SU-DHL-6 (cell line): ENCODE results near the gene KRABD2.
"Not testable (repeated sequence)": the region's sequence is repeated elsewhere in the genome, so short reads cannot be mapped to it uniquely, and the experiment has no call there.

Experiments used
- CTCF ChIP-seq: fragments of 200-600 bp; sonication (generic); IDR thresholded peaks from one replicate; pipeline ENCODE4 v1.5.1; 2017; ENCODE audit warnings: antibody characterized with exemption, mild to moderate bottlenecking, low read length, moderate library complexity; ENCODE audit not compliant: insufficient read depth, poor library complexity, severe bottlenecking
- EZH2phosphoT487 ChIP-seq: fragments of 200-600 bp; sonication (generic), shearing (Covaris generic); conservative IDR thresholded peaks from 2 replicates; pipeline ENCODE4 v1.6.1; 2018; ENCODE audit warnings: mild to moderate bottlenecking, antibody characterized with exemption, low read length, moderate library complexity, mixed read lengths

GRCh38 chr17:8378117-8378516, 1.6 kb upstream of the KRABD2 start:
- not testable (repeated sequence) for TF ChIP-seq CTCF, EZH2phosphoT487
